T-cell (primary cell): ENCODE data around the gene PRSS22. TPM values are rescaled to one million over a fixed set of nuclear protein-coding genes. Genes with fewer than 3 reads are reported as not detected.

Experiments used
- ATAC-seq, 4 experiments: fragments of 200-7000 bp in 3 of 4; fragments of 150-1000 bp in 1 of 4; cut with Tn5 transposase; replicated peaks in 1 of 4; 1 replicate in 3 of 4; 2 replicates in 1 of 4; pipeline ENCODE4 v1.10.0; 2021; ENCODE audit warnings: moderate library complexity in 3 of 4, mild to moderate bottlenecking in 2 of 4, moderate number of reproducible peaks in 1 of 4
- CTCF ChIA-PET, 2 donors: fragments of 300-600 bp; sonication (Branson Sonifier 250); formaldehyde crosslinking; loops; one replicate each; lab custom pipeline; 2022; ENCODE audit warnings: antibody characterized with exemption in 2 of 2; lab: Charles Lee
- POLR2A ChIA-PET, 2 donors: fragments of 300-600 bp; sonication (Branson Sonifier 250); formaldehyde crosslinking; loops; one replicate each; lab custom pipeline; 2022; ENCODE audit warnings: antibody characterized with exemption in 2 of 2; lab: Charles Lee
- DNase-seq, 35 experiments: peaks; one replicate each; pipeline versions ENCODE4 v3.0.0 to v3.0.0-alpha.2; 2013 to 2023
- H3K27ac ChIP-seq: one replicate; pipeline ENCODE4 v1.5.1; 2013; ENCODE audit warnings: low read length
- H3K27me3 ChIP-seq, 2 experiments: replicated peaks in 1 of 2; 1 replicate in 1 of 2; 2 replicates in 1 of 2; pipeline versions ENCODE4 v1.6.1 to v1.7.0; 2013; ENCODE audit warnings: low read length in 1 of 2, mixed read lengths in 1 of 2; ENCODE audit not compliant: control insufficient read depth in 2 of 2, insufficient read depth in 2 of 2; ENCODE audit errors: extremely low read depth in 1 of 2
- H3K36me3 ChIP-seq, 2 donors: 1 replicate in 1 of 2; 2 replicates in 1 of 2; pipeline versions ENCODE4 v1.6.1 to v1.7.0; 2013; ENCODE audit warnings: low read length in 1 of 2; ENCODE audit not compliant: control insufficient read depth in 2 of 2, insufficient read depth in 1 of 2; ENCODE audit errors: extremely low read depth in 1 of 2
- H3K4me1 ChIP-seq, 2 experiments: 1 replicate in 1 of 2; 2 replicates in 1 of 2; pipeline versions ENCODE4 v1.6.1 to v1.7.0; 2013; ENCODE audit warnings: low read length in 2 of 2, mixed read lengths in 1 of 2; ENCODE audit not compliant: insufficient read depth in 2 of 2, control insufficient read depth in 1 of 2; ENCODE audit errors: extremely low read depth in 1 of 2
- H3K4me3 ChIP-seq, 2 donors: 1 replicate in 1 of 2; 2 replicates in 1 of 2; pipeline versions ENCODE4 v1.5.1 to v1.7.0; 2013; ENCODE audit warnings: mild to moderate bottlenecking in 2 of 2, low read length in 1 of 2, moderate library complexity in 1 of 2; ENCODE audit not compliant: control insufficient read depth in 1 of 2; ENCODE audit errors: extremely low read depth in 1 of 2
- H3K9me3 ChIP-seq: 2 replicates; pipeline ENCODE4 v1.7.0; 2013
- H3K27ac Mint-ChIP-seq, 2 donors: one replicate each; pipeline ENCODE4 v1.8.0; 2020 to 2021; ENCODE audit warnings: mild to moderate bottlenecking in 2 of 2, mixed read lengths in 2 of 2
- H3K27me3 Mint-ChIP-seq, 2 donors: one replicate each; pipeline ENCODE4 v1.8.0; 2021 to 2022; ENCODE audit warnings: mixed read lengths in 2 of 2
- H3K36me3 Mint-ChIP-seq: one replicate; pipeline ENCODE4 v1.8.0; 2021; ENCODE audit warnings: mixed read lengths
- H3K4me1 Mint-ChIP-seq, 3 donors: one replicate each; pipeline ENCODE4 v1.8.0; 2020 to 2022; ENCODE audit warnings: mixed read lengths in 3 of 3, mild to moderate bottlenecking in 1 of 3
- H3K4me3 Mint-ChIP-seq, 3 donors: one replicate each; pipeline ENCODE4 v1.8.0; 2020 to 2022; ENCODE audit warnings: mild to moderate bottlenecking in 3 of 3, mixed read lengths in 3 of 3, moderate library complexity in 3 of 3
- H3K9me3 Mint-ChIP-seq, 3 donors: one replicate each; pipeline ENCODE4 v1.8.0; 2020 to 2022; ENCODE audit warnings: mixed read lengths in 3 of 3
- WGBS: methylation state at CpG from one replicate; pipeline ENCODE4 v1.1.5; 2013; ENCODE audit warnings: missing lambda C conversion rate; ENCODE audit not compliant: insufficient coverage; 5-methylcytosine and 5-hydroxymethylcytosine counted together
- total RNA-seq, 35 experiments: library from RNA in 6 of 35; stranded (reverse) in 6 of 35; fragments of 120-200 nt in 1 of 35; gene quantifications; one replicate each; pipeline versions ENCODE4 v1.2.1 to v1.2.4 and lab custom pipeline; 2013 to 2026

The PRSS22 gene
- total RNA-seq, 5 donors from 2014 or later (not counting 1 experiment from before 2014, with no cell fraction given), result 0.56 to 2.6 (median 1.4) TPM; not detected in 1

DNA sequence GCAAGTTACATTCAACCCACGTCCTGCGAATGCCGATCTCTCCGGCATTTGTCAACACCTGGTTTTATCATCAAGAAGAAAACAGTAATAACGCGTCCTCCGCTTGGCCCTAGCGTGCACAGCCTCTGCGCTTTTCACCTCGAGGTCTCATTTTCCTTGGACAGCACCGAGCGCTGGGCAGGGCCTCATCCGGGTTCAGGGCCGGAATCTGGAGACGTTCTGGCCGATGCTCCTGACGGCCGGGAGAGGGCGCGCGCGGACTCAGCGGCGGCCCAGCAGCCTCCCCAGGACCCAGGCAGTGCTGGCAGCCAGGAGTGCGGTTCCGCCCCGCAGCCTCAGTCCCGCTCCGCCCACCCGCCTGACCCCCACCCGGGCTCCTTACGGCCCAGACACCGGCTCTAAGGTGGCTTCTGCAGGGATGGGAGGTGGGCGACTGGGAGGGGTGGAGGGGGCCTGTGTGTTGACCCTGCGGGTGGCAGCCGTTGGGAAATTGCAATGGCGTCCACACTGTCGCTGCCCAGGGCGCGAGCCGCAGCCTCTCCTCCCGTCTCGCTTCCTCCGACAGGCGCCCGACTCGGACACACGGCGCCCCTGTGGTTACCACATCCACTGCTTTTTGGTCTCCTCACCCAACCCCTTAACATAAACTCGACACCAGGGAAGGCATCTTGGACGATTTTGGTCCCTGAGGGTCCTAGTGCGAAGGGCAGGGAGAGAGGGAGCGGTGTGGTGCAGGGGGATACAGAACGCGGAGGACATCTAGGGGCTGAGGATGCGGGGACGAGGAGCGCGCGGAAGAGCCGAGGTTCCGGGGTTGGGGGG is 46.3 kb upstream of the PRSS22 start:
- Histone ChIP-seq H3K27ac (peak overlapping the region; percentile 49), H3K4me1 (peaks cover 0 to 33% of the 10 kb centered on the region in 2 experiments), H3K4me3 (peak overlapping the region; percentile 87 to 90), H3K9me3 (no peaks in the 10 kb centered on the region), H3K36me3 (no peaks in the 10 kb centered on the region), H3K27me3 (peaks cover 0 to 2% of the 10 kb centered on the region in 2 experiments)
- CTCF ChIA-PET, result no interaction called here
- 4% methylated on average over 55 of the region's 62 CpGs for WGBS
- no peaks in the 10 kb centered on the region for H3K27me3 Mint-ChIP-seq
- DNase-seq (peak in 34 of 35 experiments; percentile 48 to 90 (median 63)), ATAC-seq (peak; percentile 62 to 78 (median 77))
- H3K36me3 Mint-ChIP-seq, result no peaks in the 10 kb centered on the region
- peak overlapping the region; percentile 82 to 86 for H3K27ac Mint-ChIP-seq
- peaks cover 19 to 28% (median 23%) of the 10 kb centered on the region in 3 donors for H3K4me1 Mint-ChIP-seq
- no peaks in the 10 kb centered on the region for H3K9me3 Mint-ChIP-seq
- POLR2A ChIA-PET, result no interaction called here
- H3K4me3 Mint-ChIP-seq, result peak overlapping the region; percentile 87 to 94 (median 92)

DNA sequence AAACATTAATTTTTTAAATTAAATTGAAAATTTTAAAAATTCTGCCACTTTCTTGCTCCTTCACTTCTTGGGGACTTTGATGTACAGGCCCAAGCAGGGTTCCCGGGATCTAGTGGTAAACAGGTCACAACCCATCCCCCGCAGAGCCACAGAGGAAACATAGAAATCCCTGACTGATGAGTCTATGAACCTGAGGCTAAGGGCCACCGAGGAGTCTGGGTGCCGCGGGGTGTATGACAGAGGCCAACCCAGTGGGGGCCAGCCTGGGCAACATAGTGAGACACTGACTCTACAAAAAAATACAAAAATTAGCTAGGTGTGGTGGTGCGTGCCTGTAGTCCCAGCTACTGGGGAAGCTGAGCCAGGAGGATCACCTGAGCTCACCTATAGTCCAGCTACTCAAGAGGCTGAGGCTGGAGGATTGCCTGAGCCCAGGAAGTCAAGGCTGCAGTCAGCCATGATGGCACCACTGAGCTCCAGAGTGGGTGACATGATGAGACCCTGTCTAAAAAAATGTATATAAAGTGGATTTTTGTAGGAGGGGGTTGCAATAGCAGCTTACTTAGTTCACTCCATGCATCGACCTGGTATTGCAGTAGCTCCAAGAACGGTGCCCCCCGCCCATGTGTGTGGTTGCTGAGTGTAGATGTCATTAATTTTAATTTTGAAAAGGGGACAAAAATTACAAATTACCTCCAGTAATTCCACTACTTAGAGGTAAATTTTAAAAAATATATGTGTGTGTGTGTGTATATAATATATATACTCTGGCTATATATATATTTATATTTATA is 44.6 kb upstream of the PRSS22 start:
- ChIA-PET POLR2A (no interaction called here), CTCF (interaction anchor here in 1 of 2 donors (0.6 to 1.3 kb wide), 3 partner anchors 16 to 648 kb away, joined by 4 to 6 read pairs (median 4); partner anchors contain the start of gene FLYWCH2)
- H3K4me3 ChIP-seq, result no peak overlapping the region
- no peaks in the 10 kb centered on the region for H3K27me3 ChIP-seq
- H3K9me3 Mint-ChIP-seq, result no peaks in the 10 kb centered on the region
- no peak for ATAC-seq
- H3K36me3 Mint-ChIP-seq, result no peaks in the 10 kb centered on the region
- DNase-seq, result no peak
- no peaks in the 10 kb centered on the region for H3K27me3 Mint-ChIP-seq
- no peak overlapping the region for H3K27ac Mint-ChIP-seq
- no peak overlapping the region for H3K4me3 Mint-ChIP-seq
- WGBS, result 100% methylated on average over 5 of the region's 9 CpGs
- H3K36me3 ChIP-seq, result peaks cover 0 to 2% of the 10 kb centered on the region in 2 donors
- no peak overlapping the region for H3K27ac ChIP-seq
- H3K4me1 ChIP-seq, result peaks cover 0 to 33% of the 10 kb centered on the region in 2 experiments
- peaks cover 19 to 26% (median 23%) of the 10 kb centered on the region in 3 donors for H3K4me1 Mint-ChIP-seq
- no peaks in the 10 kb centered on the region for H3K9me3 ChIP-seq

DNA sequence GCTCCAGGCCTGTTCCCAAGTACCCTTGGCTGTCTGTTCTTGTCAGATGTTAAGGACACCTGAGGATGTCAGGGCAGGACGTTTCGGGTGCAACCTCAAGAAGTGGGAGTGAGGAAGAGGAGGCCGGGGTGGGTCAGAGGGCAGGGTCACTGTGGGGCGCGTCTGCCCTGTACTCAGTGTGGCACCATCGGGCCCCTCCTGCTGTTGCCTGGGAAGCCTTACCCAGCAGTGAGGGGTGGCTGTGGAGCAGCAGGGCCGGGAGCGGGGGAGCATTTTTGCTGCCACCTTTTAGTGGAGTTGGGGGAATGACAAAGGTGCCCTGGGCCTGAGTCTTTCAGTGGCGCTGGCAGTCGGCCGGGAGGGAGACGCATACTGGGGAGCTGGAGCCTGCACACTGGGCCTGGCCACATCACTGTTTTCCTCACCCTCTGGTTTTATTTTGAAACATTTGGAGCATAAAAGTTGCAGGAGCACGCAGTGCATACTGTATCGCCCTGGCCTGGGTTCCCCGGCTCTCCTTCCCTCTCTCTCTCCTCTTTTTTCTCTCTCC is 42.6 kb upstream of the PRSS22 start:
- no peak overlapping the region for H3K4me3 ChIP-seq
- no peak overlapping the region for H3K27ac ChIP-seq
- CTCF ChIA-PET, result interaction anchor here in 1 of 2 donors (0.6 kb wide), 1 partner anchor 158 kb away, joined by 5 read pairs; no protein-coding TSS in a partner anchor
- ATAC-seq (no peak), DNase-seq (no peak)
- peaks cover 4 to 11% (median 8%) of the 10 kb centered on the region in 3 donors for H3K4me1 Mint-ChIP-seq
- H3K27me3 ChIP-seq, result no peaks in the 10 kb centered on the region
- WGBS, result 94% methylated on average over 15 of the region's 15 CpGs
- no peak overlapping the region for H3K27ac Mint-ChIP-seq
- H3K36me3 Mint-ChIP-seq, result no peaks in the 10 kb centered on the region
- H3K9me3 ChIP-seq, result no peaks in the 10 kb centered on the region
- no peaks in the 10 kb centered on the region for H3K9me3 Mint-ChIP-seq
- peaks cover 6 to 10% of the 10 kb centered on the region in 2 donors for H3K36me3 ChIP-seq
- peaks cover 0 to 18% of the 10 kb centered on the region in 2 experiments for H3K4me1 ChIP-seq
- H3K27me3 Mint-ChIP-seq, result no peaks in the 10 kb centered on the region
- POLR2A ChIA-PET, result no interaction called here
- H3K4me3 Mint-ChIP-seq, result no peak overlapping the region

DNA sequence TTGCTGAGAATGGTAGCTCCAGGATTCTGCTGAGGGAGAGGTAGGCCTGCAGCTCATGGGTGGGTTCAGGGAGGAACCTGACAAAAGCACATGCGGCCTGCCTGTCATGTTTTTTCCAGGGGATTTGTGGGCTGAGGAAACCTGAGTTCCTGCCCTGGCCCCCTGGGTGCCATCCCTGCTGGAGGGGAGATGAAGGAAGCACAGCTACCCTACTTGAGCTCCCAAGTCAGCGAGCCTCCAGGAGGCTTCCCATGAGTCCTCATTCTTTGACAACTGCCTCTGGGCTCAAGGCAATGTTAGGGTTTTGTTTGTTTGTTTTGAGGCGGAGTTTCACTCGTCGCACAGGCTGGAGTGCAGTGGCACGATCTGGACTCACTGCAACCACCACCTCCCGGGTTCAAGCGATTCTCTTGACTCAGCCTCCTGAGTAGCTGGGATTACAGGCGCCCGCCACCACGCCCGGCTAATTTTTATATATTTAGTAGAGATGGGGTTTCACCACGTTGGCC is 41.6 kb upstream of the PRSS22 start:
- Histone ChIP-seq H3K27ac (no peak overlapping the region), H3K4me1 (peaks cover 0 to 9% of the 10 kb centered on the region in 2 experiments), H3K9me3 (no peaks in the 10 kb centered on the region), H3K27me3 (no peaks in the 10 kb centered on the region), H3K36me3 (peaks cover 6 to 10% of the 10 kb centered on the region in 2 donors), H3K4me3 (no peak overlapping the region)
- Mint-ChIP-seq H3K4me3 (no peak overlapping the region), H3K36me3 (no peaks in the 10 kb centered on the region), H3K9me3 (no peaks in the 10 kb centered on the region), H3K27me3 (no peaks in the 10 kb centered on the region), H3K27ac (no peak overlapping the region), H3K4me1 (peaks cover 4 to 9% (median 7%) of the 10 kb centered on the region in 3 donors)
- POLR2A ChIA-PET, result interaction anchor here in 1 of 2 donors (0.6 kb wide), 1 partner anchor 29 kb away, joined by 3 read pairs; no protein-coding TSS in a partner anchor
- CTCF ChIA-PET, result interaction anchor here in 1 of 2 donors (0.6 to 0.7 kb wide), 2 partner anchors 17 to 34 kb away, joined by 3 read pairs; no protein-coding TSS in a partner anchor
- ATAC-seq, result no peak
- no peak for DNase-seq
- WGBS, result 100% methylated on average over 1 of the region's 13 CpGs

DNA sequence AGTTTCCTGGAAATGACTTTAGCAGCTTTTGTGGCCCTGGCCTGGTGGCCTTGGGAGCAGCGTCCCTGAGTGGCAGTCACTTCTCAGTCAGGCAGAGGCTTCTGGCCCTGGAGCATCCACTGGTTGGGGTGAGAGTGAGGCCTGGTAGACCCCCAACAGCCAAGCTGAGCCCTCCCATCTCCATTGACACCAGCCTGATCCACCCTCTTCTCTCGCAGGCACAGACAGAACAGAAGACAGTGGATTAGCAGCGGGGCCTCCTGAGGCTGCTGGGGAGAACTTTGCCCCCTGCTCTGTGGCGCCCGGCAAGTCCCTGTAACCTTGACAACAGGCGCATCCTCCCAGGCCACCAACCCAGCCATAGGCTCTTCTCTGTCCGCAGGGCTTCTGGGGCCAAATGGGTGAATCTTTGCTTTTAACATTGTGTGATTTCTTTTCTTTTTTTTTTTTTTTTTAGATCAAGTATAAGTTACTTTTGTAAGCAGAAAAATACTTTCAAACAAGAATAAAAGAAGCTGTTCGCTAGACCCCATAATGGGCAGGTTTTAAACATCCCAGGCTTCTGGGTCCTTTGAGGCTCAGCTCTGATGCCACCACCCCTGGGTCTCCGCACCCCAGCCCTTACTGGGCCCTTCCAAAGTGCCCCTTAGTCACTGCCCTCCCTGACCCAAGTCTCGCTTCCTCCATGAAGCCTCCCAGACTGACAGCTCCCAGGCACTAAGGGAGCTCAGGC is 41.0 kb upstream of the PRSS22 start:
- Histone ChIP-seq H3K9me3 (no peaks in the 10 kb centered on the region), H3K27me3 (no peaks in the 10 kb centered on the region), H3K36me3 (peaks cover 6 to 10% of the 10 kb centered on the region in 2 donors), H3K4me3 (no peak overlapping the region), H3K27ac (no peak overlapping the region), H3K4me1 (peaks cover 0 to 3% of the 10 kb centered on the region in 2 experiments)
- Mint-ChIP-seq H3K4me1 (peaks cover 3% of the 10 kb centered on the region in 3 donors), H3K4me3 (no peak overlapping the region), H3K27me3 (no peaks in the 10 kb centered on the region), H3K27ac (no peak overlapping the region), H3K9me3 (no peaks in the 10 kb centered on the region), H3K36me3 (no peaks in the 10 kb centered on the region)
- no peak for DNase-seq
- CTCF ChIA-PET, result interaction anchor here (0.6 to 1.0 kb wide), 4 partner anchors 18 to 103 kb away, joined by 3 read pairs; no protein-coding TSS in a partner anchor
- no peak for ATAC-seq
- POLR2A ChIA-PET, result interaction anchor here in 1 of 2 donors (0.6 kb wide), 1 partner anchor 29 kb away, joined by 3 read pairs; no protein-coding TSS in a partner anchor
- WGBS, result 98% methylated on average over 6 of the region's 10 CpGs
